Endometrial microvascular endothelial cells (primary cell): ENCODE data around the gene KRT23. TPM values are rescaled to one million over a fixed set of nuclear protein-coding genes. Genes with fewer than 3 reads are reported as not detected.

Experiments
- in situ Hi-C: cut with HindIII; loops from 2 replicates; pipeline ENCODE4 v1.10.0; 2017; ENCODE audit warnings: low sequenced_read_pairs, low pct_unique_long_range_greater_than_20kb; ENCODE audit errors: inconsistent ontology term
- total RNA-seq: library from RNA; depleted of rRNA; stranded (reverse); fragments of >200 nt; gene quantifications from one replicate; pipeline ENCODE4 v1.2.3, GENCODE V29; 2015; ENCODE audit errors: inconsistent ontology term

Gene KRT23
- total RNA-seq, 1 donor from 2014 or later = not detected

GRCh38 chr17:40884708-40885512 lies 52.5 kb downstream of the KRT23 start, which contains the start of gene KRT20:
KRT20 (minus strand) TSS chr17:40885242; CDS start chr17:40885185, 57 bp downstream.
- in situ Hi-C loops = no loop called here

- in situ Hi-C loops = no loop called here
Observed at GRCh38 chr17:40883626-40884334, 53.7 kb downstream of the KRT23 start.

DNA sequence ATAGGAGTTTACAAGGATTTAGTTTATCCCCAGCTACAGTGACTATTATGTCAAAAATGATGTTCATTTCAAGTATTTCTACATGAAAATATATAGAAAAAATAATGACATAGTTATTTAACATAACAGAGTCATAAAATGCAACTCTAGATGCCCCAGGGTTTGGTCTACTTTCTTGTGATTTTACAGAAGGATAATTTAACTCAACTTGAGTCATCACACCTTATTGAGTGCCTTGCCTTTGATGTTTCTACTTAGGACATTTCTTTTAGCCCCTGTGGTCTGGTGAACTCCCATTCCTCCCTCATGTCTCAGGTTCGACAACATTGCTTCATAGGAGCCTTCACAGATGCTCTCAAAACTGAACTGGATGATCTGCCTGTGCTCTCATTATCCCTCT lies 54.4 kb downstream of the KRT23 start:
- in situ Hi-C loops = no loop called here

- in situ Hi-C loops = no loop called here
Observed at GRCh38 chr17:40879026-40879425, 58.4 kb downstream of the KRT23 start.

- in situ Hi-C loops = no loop called here
Observed at GRCh38 chr17:40878044-40878443, 59.4 kb downstream of the KRT23 start.

DNA sequence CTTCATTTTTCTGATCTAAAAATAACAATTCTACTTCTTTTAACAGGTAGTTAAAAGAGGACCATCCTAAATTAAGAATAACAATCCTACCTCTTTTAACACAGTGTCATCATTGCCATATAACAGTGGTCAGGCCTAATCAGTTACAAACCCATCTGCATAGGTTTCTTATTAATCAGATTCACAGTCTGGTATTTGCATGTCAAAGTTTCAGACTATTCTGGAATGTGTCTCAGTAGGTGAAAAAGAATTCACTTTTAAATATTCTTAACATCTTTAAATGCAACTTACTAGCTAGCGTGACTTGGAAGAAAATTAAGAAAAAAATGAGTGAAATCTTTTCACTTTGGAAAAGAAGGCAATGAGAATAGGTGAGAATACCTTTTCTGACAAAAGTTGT lies 63.6 kb downstream of the KRT23 start:
- in situ Hi-C loops = no loop called here

- in situ Hi-C loops = no loop called here
Observed at GRCh38 chr17:40873255-40873654, 64.2 kb downstream of the KRT23 start.

Other genes starting within 250 kb of the KRT23 start
- gene KRT24, start 233.9 kb downstream of the KRT23 start, total RNA-seq = not detected
- not detected for gene KRT25, start 182.3 kb downstream of the KRT23 start, total RNA-seq
- not detected for gene KRT26, start 165.4 kb downstream of the KRT23 start, total RNA-seq
- not detected for gene KRT27, start 155.1 kb downstream of the KRT23 start, total RNA-seq
- gene KRT28, start 137.7 kb downstream of the KRT23 start, total RNA-seq = not detected
- gene KRT10, start 115.0 kb downstream of the KRT23 start, total RNA-seq = 6.4 TPM
- gene KRT12, start 70.4 kb downstream of the KRT23 start, total RNA-seq = not detected
- not detected for gene KRT20, start 52.4 kb downstream of the KRT23 start, total RNA-seq
- gene KRT39, start 29.3 kb upstream of the KRT23 start, total RNA-seq = not detected
- gene KRT40, start 46.7 kb upstream of the KRT23 start, total RNA-seq = not detected
- not detected for gene KRTAP3-3, start 56.5 kb upstream of the KRT23 start, total RNA-seq
- not detected for gene KRTAP3-2, start 62.3 kb upstream of the KRT23 start, total RNA-seq
- gene KRTAP3-1, start 71.5 kb upstream of the KRT23 start, total RNA-seq = not detected
- not detected for gene KRTAP1-5, start 89.6 kb upstream of the KRT23 start, total RNA-seq
- gene KRTAP1-4, start 92.5 kb upstream of the KRT23 start, total RNA-seq = not detected
- gene KRTAP1-3, start 97.2 kb upstream of the KRT23 start, total RNA-seq = not detected
- gene KRTAP1-1, start 103.8 kb upstream of the KRT23 start, total RNA-seq = not detected
- not detected for gene KRTAP2-1, start 109.7 kb upstream of the KRT23 start, total RNA-seq
- not detected for gene KRTAP2-2, start 117.6 kb upstream of the KRT23 start, total RNA-seq
- gene KRTAP2-3, start 122.5 kb upstream of the KRT23 start, total RNA-seq = not detected
- gene KRTAP2-4, start 128.2 kb upstream of the KRT23 start, total RNA-seq = not detected
- gene KRTAP4-7, start 146.5 kb upstream of the KRT23 start, total RNA-seq = not detected
- not detected for gene KRTAP4-8, start 160.5 kb upstream of the KRT23 start, total RNA-seq
- not detected for gene KRTAP4-16, start 164.6 kb upstream of the KRT23 start, total RNA-seq
- gene KRTAP4-9, start 167.7 kb upstream of the KRT23 start, total RNA-seq = not detected
- gene KRTAP4-11, start 180.7 kb upstream of the KRT23 start, total RNA-seq = not detected
- gene KRTAP4-12, start 186.5 kb upstream of the KRT23 start, total RNA-seq = not detected
- gene KRTAP4-6, start 202.9 kb upstream of the KRT23 start, total RNA-seq = not detected
- gene KRTAP4-5, start 212.2 kb upstream of the KRT23 start, total RNA-seq = not detected
- gene KRTAP4-4, start 223.1 kb upstream of the KRT23 start, total RNA-seq = not detected
- not detected for gene KRTAP4-3, start 230.6 kb upstream of the KRT23 start, total RNA-seq
- not detected for gene KRTAP4-2, start 240.6 kb upstream of the KRT23 start, total RNA-seq
- not detected for gene KRTAP4-1, start 247.3 kb upstream of the KRT23 start, total RNA-seq